Activated CD8-positive, alpha-beta memory T cell treated with anti-CD3 and anti-CD28 coated beads, Interleukin-2, amount 50 U/mL, for 24 hours (primary cell): ENCODE results near the gene GNG14.
"Not testable (repeated sequence)": the region's sequence is repeated elsewhere in the genome, so short reads cannot be mapped to it uniquely, and the experiment has no call there.

Experiments used
- DNase-seq: peaks from one replicate; pipeline ENCODE4 v3.0.0-alpha.2; 2020; ENCODE audit errors: extremely low read depth

The GNG14 gene

GRCh38 chr19:12723641-12724426, 36.0 kb downstream of the GNG14 start, which contains the start of gene TNPO2:
TSS of gene TNPO2 (minus strand) at chr19:12723932. CDS start at chr19:12720977, 2,955 bp downstream.
- no peak for DNase-seq

- DNase-seq = not testable (repeated sequence)
These were observed 37.8 kb downstream of the GNG14 start for GRCh38 chr19:12725612-12726011.

GRCh38 chr19:12726988-12727316, 39.2 kb downstream of the GNG14 start:
- DNase-seq = no peak

- DNase-seq = no peak
These were observed 40.1 kb downstream of the GNG14 start for GRCh38 chr19:12727745-12728433.

GRCh38 chr19:12730064-12730463, 42.3 kb downstream of the GNG14 start:
- DNase-seq = no peak

- DNase-seq = no peak
These were observed 43.5 kb downstream of the GNG14 start for GRCh38 chr19:12731337-12731736.

- no peak for DNase-seq
These were observed 45.8 kb downstream of the GNG14 start for GRCh38 chr19:12733369-12734214.

- DNase-seq = peak; percentile 63
These were observed 49.4 kb downstream of the GNG14 start, which contains the start of gene GET3 for GRCh38 chr19:12736995-12737834. TSS of gene GET3 (plus strand) at chr19:12737497. CDS start at chr19:12737506, 9 bp downstream.

- DNase-seq = no peak
These were observed 50.1 kb downstream of the GNG14 start for GRCh38 chr19:12737835-12738351.
